ENCODE results near the gene TPCN2. TPM values are rescaled to one million over a fixed set of nuclear protein-coding genes. Genes with fewer than 3 reads are reported as not detected.

Gene TPCN2
- total RNA-seq, 1 donor from 2014 or later: 31.4 TPM

DNA sequence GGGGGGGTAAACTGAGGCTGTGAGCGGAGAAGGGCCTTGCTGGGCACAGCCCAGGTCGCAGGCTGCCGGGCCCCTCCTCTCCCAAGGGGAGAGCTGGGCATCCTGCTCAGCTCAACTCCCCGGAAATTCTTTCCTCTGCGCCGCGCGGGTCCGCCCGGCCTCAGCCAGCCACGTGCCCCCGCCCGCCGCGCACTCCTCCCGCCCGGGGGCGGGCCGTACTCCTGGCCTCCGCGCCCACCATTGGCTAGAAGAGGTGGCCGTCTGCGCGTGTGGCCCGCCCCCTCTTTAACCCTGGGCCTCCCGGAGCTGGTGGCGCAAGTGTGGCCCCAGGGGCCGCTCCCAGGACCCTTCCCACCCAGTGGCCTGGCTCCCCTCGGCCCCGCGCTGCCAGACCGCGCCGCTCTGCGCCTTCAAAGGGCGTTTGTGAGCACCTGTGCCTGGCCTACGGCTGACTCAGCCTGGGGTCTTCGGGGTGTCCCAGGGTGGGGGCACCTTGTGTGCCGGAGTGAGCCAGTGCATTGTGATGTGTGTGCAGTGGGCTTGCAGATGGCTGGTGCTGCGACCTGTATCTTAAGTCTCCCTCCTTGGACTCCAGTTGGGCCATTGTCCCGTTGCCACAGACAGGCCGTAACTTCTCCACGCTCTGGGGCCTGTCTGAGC is 37.6 kb upstream of the TPCN2 start:
- Mint-ChIP-seq H3K4me1 (ENCODE audit: unreplicated experiment) (no peaks in the 10 kb centered on the region), H3K27me3 (ENCODE audit: unreplicated experiment) (peaks cover 9% of the 10 kb centered on the region), H3K27ac (ENCODE audit: unreplicated experiment) (no peak overlapping the region), H3K9me3 (ENCODE audit: unreplicated experiment) (no peaks in the 10 kb centered on the region), H3K36me3 (ENCODE audit: low read depth, unreplicated experiment) (no peaks in the 10 kb centered on the region), H3K4me3 (ENCODE audit: unreplicated experiment) (no peak overlapping the region)
- TF ChIP-seq, protein P1, sequence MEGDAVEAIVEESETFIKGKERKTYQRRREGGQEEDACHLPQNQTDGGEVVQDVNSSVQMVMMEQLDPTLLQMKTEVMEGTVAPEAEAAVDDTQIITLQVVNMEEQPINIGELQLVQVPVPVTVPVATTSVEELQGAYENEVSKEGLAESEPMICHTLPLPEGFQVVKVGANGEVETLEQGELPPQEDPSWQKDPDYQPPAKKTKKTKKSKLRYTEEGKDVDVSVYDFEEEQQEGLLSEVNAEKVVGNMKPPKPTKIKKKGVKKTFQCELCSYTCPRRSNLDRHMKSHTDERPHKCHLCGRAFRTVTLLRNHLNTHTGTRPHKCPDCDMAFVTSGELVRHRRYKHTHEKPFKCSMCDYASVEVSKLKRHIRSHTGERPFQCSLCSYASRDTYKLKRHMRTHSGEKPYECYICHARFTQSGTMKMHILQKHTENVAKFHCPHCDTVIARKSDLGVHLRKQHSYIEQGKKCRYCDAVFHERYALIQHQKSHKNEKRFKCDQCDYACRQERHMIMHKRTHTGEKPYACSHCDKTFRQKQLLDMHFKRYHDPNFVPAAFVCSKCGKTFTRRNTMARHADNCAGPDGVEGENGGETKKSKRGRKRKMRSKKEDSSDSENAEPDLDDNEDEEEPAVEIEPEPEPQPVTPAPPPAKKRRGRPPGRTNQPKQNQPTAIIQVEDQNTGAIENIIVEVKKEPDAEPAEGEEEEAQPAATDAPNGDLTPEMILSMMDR (IDR thresholded peaks at IDR 0.05; ENCODE audit: unreplicated experiment): no peak
- DNase-seq (ENCODE audit: low spot score): peak; percentile 50

DNA sequence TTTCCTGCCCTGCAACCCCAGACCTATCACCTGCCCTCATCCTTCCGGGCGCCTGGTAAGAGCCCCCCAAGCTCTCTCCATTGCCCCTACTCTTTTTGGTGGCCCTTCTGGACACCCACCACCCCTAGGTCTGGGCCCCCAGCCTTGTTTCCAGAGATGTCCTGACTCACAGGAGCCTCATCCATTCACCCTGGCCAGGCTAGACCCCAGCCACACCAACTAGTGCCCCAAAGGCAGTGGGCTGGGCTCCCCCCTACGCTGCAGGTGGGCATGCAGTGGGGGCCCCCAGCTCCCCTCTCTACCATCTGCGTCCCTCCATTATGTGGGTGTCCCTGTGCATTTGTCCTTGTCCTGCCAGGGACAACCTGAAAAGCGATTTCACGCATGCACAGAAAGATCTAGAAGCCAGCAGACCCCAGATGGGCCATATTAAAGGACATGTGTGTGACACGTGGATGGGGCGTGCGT is 37.1 kb upstream of the TPCN2 start:
- H3K36me3 Mint-ChIP-seq (ENCODE audit: low read depth, unreplicated experiment): no peaks in the 10 kb centered on the region
- peaks cover 12% of the 10 kb centered on the region for H3K27me3 Mint-ChIP-seq (ENCODE audit: unreplicated experiment)
- DNase-seq (ENCODE audit: low spot score): no peak

DNA sequence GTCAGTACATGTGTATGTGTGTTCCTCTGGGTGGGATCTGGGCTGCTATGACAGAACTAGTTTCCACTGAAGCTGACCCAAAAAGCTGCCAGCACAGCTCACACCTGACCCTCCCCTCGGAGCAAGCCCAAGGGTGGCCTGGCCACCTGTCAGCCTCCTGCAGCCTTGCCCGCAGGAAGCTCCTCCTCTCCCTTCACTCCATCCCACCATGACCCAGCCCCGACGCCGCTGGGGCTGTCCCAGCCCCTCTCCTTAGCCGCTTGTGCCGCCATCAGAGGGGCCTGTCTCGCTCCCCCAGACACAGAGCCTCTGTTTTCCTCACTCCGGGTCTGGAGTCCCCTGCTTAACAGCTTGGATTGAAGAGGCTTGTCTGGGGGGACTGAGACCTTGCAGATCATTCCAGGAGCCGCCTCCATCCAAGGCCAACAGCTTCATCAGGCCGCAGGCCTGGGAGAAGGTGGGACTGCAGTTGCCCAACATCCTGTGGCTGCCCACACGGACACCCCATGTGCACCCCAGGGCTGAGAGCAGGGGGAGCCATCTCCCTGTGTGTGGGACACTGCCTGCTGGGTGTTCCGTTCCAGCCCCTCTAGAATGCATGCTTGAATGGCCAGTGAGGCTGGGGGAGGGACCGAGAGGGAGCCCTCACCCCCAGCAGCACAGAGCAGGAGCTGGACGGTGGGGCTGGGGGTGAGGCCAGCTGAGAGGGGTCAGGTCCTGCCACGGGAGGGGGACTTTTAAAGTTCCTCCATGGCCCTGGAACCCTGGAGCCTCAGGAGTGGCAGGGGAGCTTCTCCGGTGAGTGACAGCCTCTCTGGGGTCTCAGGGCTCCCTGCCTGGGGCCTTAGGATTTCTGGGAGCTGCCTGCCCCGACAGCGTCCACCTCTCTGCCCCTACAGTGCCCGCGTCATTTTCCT is 36.4 kb upstream of the TPCN2 start:
- Mint-ChIP-seq H3K4me3 (ENCODE audit: unreplicated experiment) (peak overlapping the region; percentile 37), H3K9me3 (ENCODE audit: unreplicated experiment) (no peaks in the 10 kb centered on the region), H3K4me1 (ENCODE audit: unreplicated experiment) (no peaks in the 10 kb centered on the region), H3K36me3 (ENCODE audit: low read depth, unreplicated experiment) (no peaks in the 10 kb centered on the region), H3K27me3 (ENCODE audit: unreplicated experiment) (peaks cover 10% of the 10 kb centered on the region), H3K27ac (ENCODE audit: unreplicated experiment) (no peak overlapping the region)
- TF ChIP-seq, protein P1 (IDR thresholded peaks at IDR 0.05; ENCODE audit: unreplicated experiment): no peak
- DNase-seq (ENCODE audit: low spot score): no peak

More for the DNA sequence above, 37.1 kb upstream of the TPCN2 start:
- TF ChIP-seq, protein P1 (IDR thresholded peaks at IDR 0.05; ENCODE audit: unreplicated experiment): no peak
- H3K27ac Mint-ChIP-seq (ENCODE audit: unreplicated experiment): no peak overlapping the region
- peak overlapping the region; percentile 37 for H3K4me3 Mint-ChIP-seq (ENCODE audit: unreplicated experiment)
- H3K9me3 Mint-ChIP-seq (ENCODE audit: unreplicated experiment): no peaks in the 10 kb centered on the region
- H3K4me1 Mint-ChIP-seq (ENCODE audit: unreplicated experiment): no peaks in the 10 kb centered on the region

DNA sequence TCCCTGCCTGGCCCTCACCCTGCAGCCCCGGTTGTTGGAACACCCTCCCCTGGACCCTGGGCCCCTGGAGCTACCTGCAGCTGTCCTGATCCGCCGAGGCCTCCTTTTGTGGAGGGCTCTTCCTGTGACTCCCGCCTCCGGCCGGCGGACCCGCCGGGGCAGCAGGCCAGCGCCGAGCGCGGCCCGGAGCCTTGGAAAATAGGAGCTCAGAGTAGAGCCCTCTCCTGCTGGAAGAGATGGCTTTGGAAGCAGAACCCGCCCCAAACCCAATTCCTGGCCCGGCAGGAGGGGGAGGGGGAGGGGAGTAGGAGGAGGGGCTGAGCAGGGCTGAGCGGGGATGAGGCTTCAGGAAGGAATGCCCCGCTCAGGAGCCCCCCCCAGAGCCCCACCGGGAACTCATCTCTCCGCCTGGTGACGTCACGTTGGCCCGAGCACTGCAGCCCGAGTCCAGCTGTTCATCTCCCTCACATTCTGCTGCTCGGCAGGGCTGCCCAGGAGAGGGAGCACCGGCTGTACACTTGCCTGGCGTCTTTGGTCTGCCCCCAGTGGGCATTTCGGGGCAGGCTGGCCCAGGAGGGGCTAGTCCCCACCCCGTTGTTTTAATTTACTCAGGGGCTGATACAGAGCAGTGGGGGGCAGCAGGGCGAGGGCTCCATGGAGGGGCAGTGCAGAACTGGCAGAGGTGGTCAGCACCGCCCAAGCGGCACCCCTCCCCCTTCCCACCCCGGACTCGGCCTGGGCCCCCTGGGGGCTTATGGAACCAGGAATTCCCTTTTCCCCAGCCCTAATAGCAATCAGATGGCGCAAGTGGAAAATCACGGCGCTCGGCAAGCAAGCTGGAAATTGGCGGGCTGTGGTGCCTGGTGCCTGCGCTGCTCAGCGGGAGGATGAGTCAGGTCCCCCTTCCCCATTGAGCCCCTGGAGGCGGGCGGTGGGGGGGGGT is 35.5 kb upstream of the TPCN2 start, which contains the start of gene MRGPRF:
Gene MRGPRF, minus strand, starts transcription at position 238 of the 943 bp plus-strand sequence. CDS start 3,345 bp downstream, outside the sequence.
- Mint-ChIP-seq H3K27ac (ENCODE audit: unreplicated experiment) (no peak within 1 kb of the TSS), H3K36me3 (ENCODE audit: low read depth, unreplicated experiment) (no peaks in the 10 kb centered on the region), H3K9me3 (ENCODE audit: unreplicated experiment) (no peaks in the 10 kb centered on the region), H3K4me3 (ENCODE audit: unreplicated experiment) (peak within 1 kb of the TSS; percentile 37), H3K27me3 (ENCODE audit: unreplicated experiment) (peaks cover 9% of the 10 kb centered on the region), H3K4me1 (ENCODE audit: unreplicated experiment) (no peaks in the 10 kb centered on the region)
- TF ChIP-seq, protein P1 (IDR thresholded peaks at IDR 0.05; ENCODE audit: unreplicated experiment): peak; percentile 13
- DNase-seq (ENCODE audit: low spot score): peak; percentile 39
